ENCODE data around the gene CEACAM7. TPM values are rescaled to one million over a fixed set of nuclear protein-coding genes. Genes with fewer than 3 reads are reported as not detected.

Gene CEACAM7
- total and polyA plus RNA-seq, 4 experiments from 2014 or later = not detected

DNA sequence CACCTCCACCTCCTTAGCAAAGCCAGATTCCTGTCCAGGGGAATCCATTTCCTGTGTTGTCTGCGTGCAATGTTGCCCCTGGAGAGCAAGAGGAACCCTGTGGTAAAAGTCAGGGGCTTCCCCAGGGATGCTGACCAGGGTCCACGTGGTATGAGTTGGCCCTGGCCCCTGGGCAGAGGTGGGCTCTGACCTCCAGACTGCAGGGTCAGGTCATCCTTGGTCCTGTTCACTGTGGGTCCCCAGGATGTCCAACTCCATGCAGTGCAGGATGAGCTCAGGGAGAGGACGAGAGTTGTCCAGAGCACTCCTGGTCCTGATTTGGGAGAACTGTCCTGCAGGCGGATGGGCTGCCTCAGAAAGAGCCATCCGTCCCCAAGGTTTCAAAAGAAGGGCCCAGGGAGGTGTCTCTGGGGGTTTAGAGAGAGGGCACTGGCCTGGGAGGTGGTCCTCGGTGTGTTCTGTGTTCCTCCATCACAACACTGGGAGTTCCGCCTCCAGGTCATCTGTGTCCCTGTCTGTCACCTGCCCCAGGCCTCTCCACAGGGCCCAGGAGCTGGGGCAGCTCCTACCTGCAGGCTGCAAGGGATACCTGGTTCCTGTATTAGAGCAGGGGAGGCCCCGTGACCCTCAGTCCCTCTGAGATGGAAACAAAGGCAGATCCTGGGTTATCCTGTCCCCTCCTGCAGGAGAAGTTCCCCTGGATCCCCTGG is 59.9 kb downstream of the CEACAM7 start:
- Mint-ChIP-seq H3K27me3 (peaks cover 20 to 29% of the 10 kb centered on the region in 2 donors), H3K9me3 (peaks cover 2 to 24% (median 17%) of the 10 kb centered on the region in 8 donors), H3K4me1 (no peaks in the 10 kb centered on the region), H3K36me3 (peaks cover 0 to 5% of the 10 kb centered on the region in 2 donors), H3K27ac (no peak overlapping the region), H3K4me3 (no peak overlapping the region)
- Histone ChIP-seq H3K36me3 (ENCODE audit: insufficient read depth, low read length) (no peaks in the 10 kb centered on the region), H3K27ac (ENCODE audit: low read depth, low read length) (no peak overlapping the region), H3K27me3 (ENCODE audit: insufficient read depth, low read length) (no peaks in the 10 kb centered on the region), H3K4me1 (ENCODE audit: insufficient read depth, low read length) (no peaks in the 10 kb centered on the region), H3K4me3 (ENCODE audit: low read length in 2 of 2) (no peak overlapping the region), H3K9me3 (ENCODE audit: control insufficient read depth in 1 of 2, low read length in 2 of 2) (no peaks in the 10 kb centered on the region)
- no peak for DNase-seq
- POLR2A ChIA-PET (ENCODE audit: partially characterized antibody) = no interaction called here
- CTCF ChIA-PET (ENCODE audit: partially characterized antibody) = no interaction called here
- intact Hi-C loops (cut with micrococcal nuclease) = no loop called here

DNA sequence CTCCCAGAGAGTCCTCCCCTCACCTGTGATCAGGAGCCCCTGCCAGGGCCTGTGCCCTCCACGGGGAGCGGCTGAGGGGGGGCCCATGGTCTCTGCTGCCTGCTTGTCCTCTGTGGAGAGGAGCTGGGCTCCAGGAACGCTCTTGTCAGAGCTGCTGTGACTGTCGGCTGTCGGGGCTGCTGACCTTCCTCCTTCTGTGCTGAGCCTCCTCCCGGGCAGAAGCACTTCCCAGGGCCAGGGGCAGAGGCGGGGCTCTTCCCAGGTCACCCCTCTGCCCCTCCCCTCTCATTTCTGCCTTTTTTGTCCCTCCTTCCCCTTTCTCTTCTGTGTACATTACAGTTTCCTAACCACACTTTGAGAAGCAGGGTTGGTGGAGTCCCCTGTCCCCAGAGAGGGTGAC is 61.2 kb downstream of the CEACAM7 start, which contains the start of gene CEACAM4:
Gene CEACAM4, minus strand, starts transcription at position 198 of the 400 bp plus-strand sequence. Its CDS starts 111 bp downstream, at position 87.
- Mint-ChIP-seq H3K4me3 (no peak within 1 kb of the TSS), H3K27ac (no peak within 1 kb of the TSS), H3K36me3 (peaks cover 0 to 5% of the 10 kb centered on the region in 2 donors), H3K9me3 (peaks cover 2 to 20% (median 17%) of the 10 kb centered on the region in 8 donors), H3K27me3 (peaks cover 17 to 31% of the 10 kb centered on the region in 2 donors), H3K4me1 (no peaks in the 10 kb centered on the region)
- H3K36me3 ChIP-seq (ENCODE audit: insufficient read depth, low read length) = no peaks in the 10 kb centered on the region
- H3K27me3 ChIP-seq (ENCODE audit: insufficient read depth, low read length) = no peaks in the 10 kb centered on the region
- no peak within 1 kb of the TSS for H3K27ac ChIP-seq (ENCODE audit: low read depth, low read length)
- POLR2A ChIA-PET (ENCODE audit: partially characterized antibody) = no interaction called here
- no peak for DNase-seq
- H3K4me1 ChIP-seq (ENCODE audit: insufficient read depth, low read length) = no peaks in the 10 kb centered on the region
- intact Hi-C loops (cut with micrococcal nuclease) = no loop called here
- CTCF ChIA-PET (ENCODE audit: partially characterized antibody) = no interaction called here
- no peaks in the 10 kb centered on the region for H3K9me3 ChIP-seq (ENCODE audit: control insufficient read depth in 1 of 2, low read length in 2 of 2)
- H3K4me3 ChIP-seq (ENCODE audit: low read length in 2 of 2) = no peak within 1 kb of the TSS

DNA sequence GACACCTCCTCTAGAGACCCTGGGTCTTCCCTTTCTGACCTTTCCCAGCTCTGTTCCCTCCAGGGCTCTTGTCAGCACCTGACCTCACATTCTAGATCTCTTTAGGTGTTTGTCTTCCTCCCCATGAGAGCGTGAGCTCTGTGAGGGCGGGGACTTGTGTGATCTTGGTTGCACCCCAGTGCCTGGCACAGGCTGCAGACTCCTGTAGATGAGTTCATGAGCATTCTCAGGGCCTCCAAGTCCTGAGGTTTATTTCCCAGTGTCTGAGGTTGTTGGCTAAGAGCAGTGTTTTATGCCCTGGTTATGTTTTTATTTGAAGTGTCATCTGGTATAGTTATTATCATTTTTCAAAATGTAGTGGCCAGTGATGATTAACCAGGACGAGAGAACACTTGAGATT is 61.8 kb downstream of the CEACAM7 start:
- DNase-seq = no peak
- no peaks in the 10 kb centered on the region for H3K9me3 ChIP-seq (ENCODE audit: control insufficient read depth in 1 of 2, low read length in 2 of 2)
- ChIA-PET CTCF (ENCODE audit: partially characterized antibody) (no interaction called here), POLR2A (ENCODE audit: partially characterized antibody) (no interaction called here)
- intact Hi-C loops (cut with micrococcal nuclease) = no loop called here
- no peak overlapping the region for H3K27ac ChIP-seq (ENCODE audit: low read depth, low read length)
- H3K36me3 ChIP-seq (ENCODE audit: insufficient read depth, low read length) = no peaks in the 10 kb centered on the region
- Mint-ChIP-seq H3K36me3 (peaks cover 0 to 1% of the 10 kb centered on the region in 2 donors), H3K9me3 (peaks cover 0 to 15% (median 13%) of the 10 kb centered on the region in 8 donors), H3K27ac (no peak overlapping the region), H3K4me1 (no peaks in the 10 kb centered on the region), H3K4me3 (no peak overlapping the region), H3K27me3 (peaks cover 17 to 29% of the 10 kb centered on the region in 2 donors)
- H3K4me3 ChIP-seq (ENCODE audit: low read length in 2 of 2) = no peak overlapping the region
- H3K27me3 ChIP-seq (ENCODE audit: insufficient read depth, low read length) = no peaks in the 10 kb centered on the region
- no peaks in the 10 kb centered on the region for H3K4me1 ChIP-seq (ENCODE audit: insufficient read depth, low read length)

DNA sequence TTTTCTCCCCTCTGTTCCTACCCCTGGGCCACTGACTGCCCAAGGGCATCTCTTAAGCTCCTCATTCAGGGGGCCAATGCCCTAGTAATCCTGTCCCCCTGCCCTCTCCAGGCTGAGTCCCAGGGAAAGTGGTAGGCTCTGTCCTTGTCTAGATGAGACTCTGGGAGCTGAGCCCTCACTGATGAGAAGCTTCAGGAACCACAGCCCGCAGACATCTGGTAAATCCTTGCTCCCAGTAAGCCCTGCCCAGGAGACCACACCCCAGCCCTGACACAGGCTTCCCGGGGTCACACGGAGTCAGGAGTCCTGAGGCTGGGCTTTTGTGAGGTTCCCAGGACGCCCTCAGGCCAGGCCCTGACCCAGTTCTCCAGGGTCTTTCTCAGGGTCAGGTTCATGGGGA is 63.1 kb downstream of the CEACAM7 start:
- Mint-ChIP-seq H3K27me3 (peaks cover 14 to 27% of the 10 kb centered on the region in 2 donors), H3K27ac (no peak overlapping the region), H3K9me3 (peaks cover 0 to 6% (median 1%) of the 10 kb centered on the region in 8 donors), H3K4me1 (no peaks in the 10 kb centered on the region), H3K36me3 (no peaks in the 10 kb centered on the region), H3K4me3 (no peak overlapping the region)
- CTCF ChIA-PET (ENCODE audit: partially characterized antibody) = interaction anchor here (1.1 kb wide), 1 partner anchor 17 kb away, joined by 5 read pairs; no protein-coding TSS in a partner anchor
- H3K36me3 ChIP-seq (ENCODE audit: insufficient read depth, low read length) = no peaks in the 10 kb centered on the region
- no peak overlapping the region for H3K4me3 ChIP-seq (ENCODE audit: low read length in 2 of 2)
- no peak overlapping the region for H3K27ac ChIP-seq (ENCODE audit: low read depth, low read length)
- intact Hi-C loops (cut with micrococcal nuclease) = no loop called here
- H3K27me3 ChIP-seq (ENCODE audit: insufficient read depth, low read length) = no peaks in the 10 kb centered on the region
- no peaks in the 10 kb centered on the region for H3K9me3 ChIP-seq (ENCODE audit: control insufficient read depth in 1 of 2, low read length in 2 of 2)
- H3K4me1 ChIP-seq (ENCODE audit: insufficient read depth, low read length) = no peaks in the 10 kb centered on the region
- no peak for DNase-seq
- POLR2A ChIA-PET (ENCODE audit: partially characterized antibody) = no interaction called here

DNA sequence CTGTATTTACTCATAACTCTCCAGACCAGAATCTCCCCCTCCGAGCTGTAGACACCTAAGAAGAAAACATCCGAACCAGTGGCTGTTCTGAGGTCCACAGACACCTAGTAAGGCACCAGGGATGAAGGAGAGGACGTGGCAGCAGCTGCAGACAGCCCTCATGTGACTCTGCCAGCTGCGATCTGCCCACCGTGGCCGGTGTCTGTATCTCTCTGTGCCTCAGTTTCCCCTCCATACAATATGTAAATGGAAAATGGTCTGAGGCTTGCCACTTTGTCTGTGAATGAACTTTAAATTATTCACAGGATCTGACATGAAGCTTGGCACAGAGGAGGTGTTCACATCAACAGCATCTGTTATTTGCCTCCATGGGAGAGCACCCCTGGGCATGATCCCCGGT is 63.6 kb downstream of the CEACAM7 start:
- no peak overlapping the region for H3K4me3 Mint-ChIP-seq
- H3K4me3 ChIP-seq (ENCODE audit: low read length in 2 of 2) = no peak overlapping the region

DNA sequence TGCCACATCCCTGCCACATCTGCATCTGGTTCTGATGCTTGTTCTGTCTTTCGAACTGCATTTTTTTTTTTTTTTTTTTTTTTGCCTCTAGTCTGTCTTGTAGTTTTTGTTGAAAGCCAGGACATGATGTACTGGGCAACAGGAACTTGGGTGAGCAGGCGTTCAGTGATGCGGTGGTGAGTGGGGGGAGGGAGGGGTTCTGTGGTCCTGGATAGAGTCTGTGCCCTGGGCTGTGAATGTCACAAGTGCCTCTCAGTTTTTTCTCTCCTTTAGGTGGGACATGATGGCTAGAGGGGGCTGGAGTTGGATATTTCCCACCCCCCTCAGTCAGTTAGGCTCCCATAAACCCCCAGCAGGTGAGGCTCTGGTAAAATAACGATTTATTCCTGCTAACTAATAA is 64.7 kb downstream of the CEACAM7 start:
- ChIA-PET CTCF (ENCODE audit: partially characterized antibody) (no interaction called here), POLR2A (ENCODE audit: partially characterized antibody) (no interaction called here)
- Histone ChIP-seq H3K4me3 (ENCODE audit: low read length in 2 of 2) (no peak overlapping the region), H3K9me3 (ENCODE audit: control insufficient read depth in 1 of 2, low read length in 2 of 2) (no peaks in the 10 kb centered on the region), H3K36me3 (ENCODE audit: insufficient read depth, low read length) (no peaks in the 10 kb centered on the region), H3K27me3 (ENCODE audit: insufficient read depth, low read length) (no peaks in the 10 kb centered on the region), H3K27ac (ENCODE audit: low read depth, low read length) (no peak overlapping the region), H3K4me1 (ENCODE audit: insufficient read depth, low read length) (no peaks in the 10 kb centered on the region)
- H3K36me3 Mint-ChIP-seq = no peaks in the 10 kb centered on the region
- H3K27ac Mint-ChIP-seq = peak overlapping the region in 1 of 7 donors; percentile 23
- H3K4me3 Mint-ChIP-seq = peak overlapping the region in 2 of 8 donors; percentile 21 to 45
- no peaks in the 10 kb centered on the region for H3K4me1 Mint-ChIP-seq
- DNase-seq = no peak
- peaks cover 0 to 2% (median 0%) of the 10 kb centered on the region in 8 donors for H3K9me3 Mint-ChIP-seq
- H3K27me3 Mint-ChIP-seq = peaks cover 13 to 21% of the 10 kb centered on the region in 2 donors
- intact Hi-C loops (cut with micrococcal nuclease) = no loop called here

More for the DNA sequence above, 63.6 kb downstream of the CEACAM7 start:
- Histone ChIP-seq H3K36me3 (ENCODE audit: insufficient read depth, low read length) (no peaks in the 10 kb centered on the region), H3K27ac (ENCODE audit: low read depth, low read length) (no peak overlapping the region), H3K4me1 (ENCODE audit: insufficient read depth, low read length) (no peaks in the 10 kb centered on the region), H3K27me3 (ENCODE audit: insufficient read depth, low read length) (no peaks in the 10 kb centered on the region), H3K9me3 (ENCODE audit: control insufficient read depth in 1 of 2, low read length in 2 of 2) (no peaks in the 10 kb centered on the region)
- DNase-seq = no peak
- intact Hi-C loops (cut with micrococcal nuclease) = no loop called here
- Mint-ChIP-seq H3K27ac (no peak overlapping the region), H3K4me1 (no peaks in the 10 kb centered on the region), H3K36me3 (no peaks in the 10 kb centered on the region), H3K9me3 (peaks cover 0 to 2% (median 0%) of the 10 kb centered on the region in 8 donors), H3K27me3 (peaks cover 14 to 26% of the 10 kb centered on the region in 2 donors)
- POLR2A ChIA-PET (ENCODE audit: partially characterized antibody) = no interaction called here
- CTCF ChIA-PET (ENCODE audit: partially characterized antibody) = interaction anchor here (1.1 kb wide), 1 partner anchor 17 kb away, joined by 5 read pairs; no protein-coding TSS in a partner anchor
